Large intestine (tissue), 3 donors: ENCODE measurements around the gene FAM72C. TPM values are rescaled to one million over a fixed set of nuclear protein-coding genes. Genes with fewer than 3 reads are reported as not detected.
A peak's percentile ranks its signal among the peaks of the same experiment; 100 is the strongest.
"Not testable (repeated sequence)": the region's sequence is repeated elsewhere in the genome, so short reads cannot be mapped to it uniquely, and the experiment has no call there.

Source experiments
- DNase-seq, 2 donors: peaks; one replicate each; pipeline versions ENCODE4 v3.0.0 to v3.0.0-alpha.2; 2013
- H3K27ac ChIP-seq: one replicate; pipeline ENCODE4 v1.5.1; 2013; ENCODE audit warnings: low read length
- H3K27me3 ChIP-seq: 2 replicates; pipeline ENCODE4 v1.6.1; 2013; ENCODE audit warnings: low read length; ENCODE audit not compliant: control insufficient read depth, insufficient read depth
- H3K36me3 ChIP-seq: 2 replicates; pipeline ENCODE4 v1.6.1; 2013; ENCODE audit warnings: low read length; ENCODE audit not compliant: control insufficient read depth, insufficient read depth
- H3K4me1 ChIP-seq: one replicate; pipeline ENCODE4 v1.6.1; 2013; ENCODE audit warnings: low read length; ENCODE audit not compliant: control insufficient read depth, insufficient read depth
- H3K4me3 ChIP-seq: one replicate; pipeline ENCODE4 v1.5.1; 2013; ENCODE audit warnings: low read length
- H3K9me3 ChIP-seq: one replicate; pipeline ENCODE4 v1.6.1; 2013; ENCODE audit warnings: mild to moderate bottlenecking, low read depth, low read length, moderate library complexity; ENCODE audit not compliant: control insufficient read depth
- WGBS: methylation state at CpG from one replicate; pipeline ENCODE4 v1.1.5; 2013; ENCODE audit warnings: low lambda C conversion rate; ENCODE audit not compliant: insufficient coverage; 5-methylcytosine and 5-hydroxymethylcytosine counted together
- polyA plus RNA-seq: library from polyadenylated mRNA; unstranded; fragments of 120-200 nt; gene quantifications from one replicate; pipeline ENCODE4 v1.2.1, GENCODE V29; 2013

Gene FAM72C
- polyA plus RNA-seq, 1 donor, result 1.6 TPM

DNA sequence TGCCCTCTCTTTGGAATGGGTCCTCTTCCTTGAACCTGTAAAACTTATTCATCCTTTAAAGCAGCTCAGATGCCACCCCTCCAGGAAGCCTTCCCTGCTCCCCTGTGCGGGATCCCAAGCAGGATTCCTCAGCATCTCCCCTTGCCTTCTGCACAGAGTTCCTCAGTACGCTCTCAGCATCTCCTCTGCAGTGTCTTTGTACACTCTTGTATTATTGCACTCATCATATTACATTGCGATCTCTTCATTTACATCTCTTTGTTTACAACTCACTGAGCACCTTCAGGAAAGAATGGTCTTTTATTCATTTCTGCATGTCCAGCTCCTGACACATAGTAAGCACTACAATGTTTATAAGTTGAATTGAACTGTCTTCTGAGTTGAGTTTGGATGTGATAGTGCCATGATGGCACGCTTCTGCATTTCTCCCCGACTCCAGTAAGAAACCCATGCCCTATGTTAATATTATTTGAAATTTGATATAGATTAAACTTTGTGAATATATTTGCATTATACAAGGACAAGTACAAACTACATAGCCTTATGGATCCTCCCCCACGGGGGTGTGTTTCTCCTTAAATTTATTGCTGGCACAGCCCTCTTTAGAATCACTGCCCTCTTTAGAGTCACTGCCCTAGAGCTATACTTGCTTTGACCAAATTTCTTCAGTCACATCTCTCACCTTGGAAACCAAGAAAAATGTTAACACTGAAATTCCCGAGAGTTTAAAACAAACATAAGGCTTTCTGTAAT, 13.1 kb upstream of the FAM72C start:
- not testable (repeated sequence) for H3K4me1 ChIP-seq, H3K36me3 ChIP-seq, H3K27ac ChIP-seq, H3K4me3 ChIP-seq, H3K9me3 ChIP-seq, H3K27me3 ChIP-seq, DNase-seq
- no CpG with 5 or more reads among the region's 7 CpGs for WGBS

DNA sequence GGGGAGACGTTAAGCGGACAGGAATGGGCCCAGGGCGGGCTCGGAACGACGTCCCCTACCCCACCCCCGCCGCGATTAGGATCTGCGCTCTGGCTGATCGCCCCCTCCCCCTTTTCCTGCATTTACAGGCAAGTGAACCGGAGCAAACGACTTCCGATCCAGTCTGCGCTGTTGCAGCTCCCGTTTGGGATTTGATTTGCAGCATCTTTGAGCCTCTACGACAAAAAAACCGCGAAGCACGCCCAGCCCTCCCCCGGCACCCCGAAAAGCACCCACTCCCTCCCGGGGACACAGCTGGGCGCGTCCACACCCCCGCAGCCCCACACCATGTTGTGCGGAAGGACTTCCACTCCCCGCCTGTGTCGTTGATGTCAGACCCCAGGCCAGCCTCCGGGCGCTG, 2.6 kb upstream of the FAM72C start:
- not testable (repeated sequence) for H3K27me3 ChIP-seq, H3K36me3 ChIP-seq, H3K9me3 ChIP-seq, H3K4me1 ChIP-seq, H3K27ac ChIP-seq
- peak in 1 of 2 donors; percentile 33 for DNase-seq
- WGBS, result no CpG with 5 or more reads among the region's 31 CpGs
- peak overlapping the region; percentile 16 for H3K4me3 ChIP-seq

DNA sequence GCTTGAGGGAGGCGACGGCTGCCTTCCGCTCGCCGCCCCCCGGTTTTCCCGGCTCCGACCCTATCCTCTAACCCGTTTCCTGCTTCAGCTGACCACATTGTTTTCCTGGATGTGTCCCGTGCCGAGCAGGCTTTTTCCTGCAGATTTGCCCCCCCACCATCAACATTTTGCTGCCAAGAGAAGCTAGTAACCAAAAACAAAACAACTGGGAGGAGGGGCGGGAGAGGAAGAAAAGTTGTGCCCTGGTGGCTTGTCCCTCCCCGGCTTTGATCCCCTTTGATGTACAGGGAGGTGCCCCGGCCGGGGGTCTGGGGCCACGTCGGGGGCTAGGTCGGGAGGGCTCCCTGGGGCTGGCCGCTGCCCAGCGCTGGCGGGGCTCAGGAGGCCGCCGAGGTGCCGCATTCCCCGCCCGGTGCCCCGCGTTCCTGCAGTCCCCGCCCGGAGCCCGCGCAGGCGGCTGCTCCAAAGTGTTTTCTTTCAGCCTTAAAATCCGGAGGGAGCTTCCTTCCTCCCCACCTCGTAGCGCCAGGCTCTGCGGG, 2.2 kb upstream of the FAM72C start:
- not testable (repeated sequence) for DNase-seq, H3K27ac ChIP-seq, H3K36me3 ChIP-seq, H3K4me1 ChIP-seq, H3K9me3 ChIP-seq, H3K27me3 ChIP-seq, H3K4me3 ChIP-seq
- no CpG with 5 or more reads among the region's 37 CpGs for WGBS

DNA sequence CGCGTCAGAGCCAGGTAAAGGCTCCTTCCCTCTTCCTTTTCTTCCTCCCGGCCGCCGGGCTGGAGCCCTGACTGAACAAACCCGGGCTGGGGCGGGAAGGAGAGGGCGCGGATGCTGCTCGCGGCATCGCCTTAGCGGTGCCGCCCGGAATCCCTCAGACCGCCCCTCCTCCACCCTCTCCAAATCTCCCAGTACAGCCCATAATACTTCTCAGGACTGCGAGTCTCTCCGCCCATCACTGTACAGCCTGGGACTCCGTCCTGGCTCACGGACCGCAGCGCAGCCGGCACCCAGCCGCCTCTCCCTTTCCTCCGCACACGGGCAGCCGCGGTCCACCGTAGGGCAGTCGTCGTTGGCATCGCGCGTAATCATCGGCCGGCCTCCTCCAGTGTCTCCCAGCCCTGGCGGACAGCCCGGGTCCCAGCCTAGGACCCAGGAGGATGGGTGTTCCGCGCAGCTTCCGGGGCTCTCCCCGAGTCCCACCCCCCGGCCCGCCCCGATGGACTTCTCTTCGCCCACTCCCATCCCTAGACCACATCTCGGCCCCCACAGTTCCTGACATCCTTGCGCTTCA, 1.1 kb upstream of the FAM72C start:
- H3K9me3 ChIP-seq, H3K4me3 ChIP-seq, H3K36me3 ChIP-seq, H3K4me1 ChIP-seq, H3K27me3 ChIP-seq, DNase-seq, H3K27ac ChIP-seq: not testable (repeated sequence)
- no CpG with 5 or more reads among the region's 48 CpGs for WGBS

DNA sequence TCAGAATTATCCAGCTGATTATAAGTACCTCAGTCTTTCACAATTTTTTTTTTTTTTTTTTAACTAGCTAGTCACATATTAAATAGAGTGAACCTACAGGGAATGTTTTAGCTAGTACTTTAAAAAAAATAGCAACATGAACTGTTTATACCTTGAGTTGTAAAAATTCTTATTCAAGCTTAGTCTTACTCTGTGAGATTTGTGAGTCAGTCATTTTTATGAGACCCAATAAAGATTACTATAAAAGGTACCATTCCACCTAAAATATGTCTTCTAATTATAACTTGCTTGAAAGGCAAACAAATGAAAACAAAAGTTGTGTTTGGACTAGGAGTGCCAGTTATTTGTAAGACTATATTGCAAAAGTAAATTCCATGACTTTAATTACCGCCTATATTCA, 5.9 kb downstream of the FAM72C start:
- H3K9me3 ChIP-seq, DNase-seq, H3K27me3 ChIP-seq, H3K4me3 ChIP-seq, H3K4me1 ChIP-seq, H3K36me3 ChIP-seq, H3K27ac ChIP-seq: not testable (repeated sequence)
- no CpG with 5 or more reads among the region's 1 CpG for WGBS

DNA sequence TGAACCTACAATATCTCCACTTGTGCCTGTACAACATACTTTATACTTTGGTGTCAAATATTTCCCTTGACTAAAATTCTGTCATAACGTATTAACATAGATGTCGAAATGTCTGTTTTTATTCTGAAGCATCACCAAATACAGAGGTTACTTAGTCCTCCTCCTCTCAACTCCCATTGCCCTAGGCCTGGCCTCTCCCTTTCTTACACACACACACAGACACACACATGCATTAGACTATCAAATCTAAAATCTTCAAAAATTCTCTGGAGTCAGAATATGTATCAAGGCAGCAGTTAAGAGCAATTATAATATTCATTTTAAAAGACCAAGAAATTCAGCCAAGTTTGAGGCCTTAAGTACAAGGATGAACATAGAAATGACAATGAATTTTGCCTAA, 7.5 kb downstream of the FAM72C start:
- WGBS, result no CpG with 5 or more reads among the region's 2 CpGs
- not testable (repeated sequence) for DNase-seq, H3K4me1 ChIP-seq, H3K27ac ChIP-seq, H3K27me3 ChIP-seq, H3K4me3 ChIP-seq, H3K9me3 ChIP-seq, H3K36me3 ChIP-seq

DNA sequence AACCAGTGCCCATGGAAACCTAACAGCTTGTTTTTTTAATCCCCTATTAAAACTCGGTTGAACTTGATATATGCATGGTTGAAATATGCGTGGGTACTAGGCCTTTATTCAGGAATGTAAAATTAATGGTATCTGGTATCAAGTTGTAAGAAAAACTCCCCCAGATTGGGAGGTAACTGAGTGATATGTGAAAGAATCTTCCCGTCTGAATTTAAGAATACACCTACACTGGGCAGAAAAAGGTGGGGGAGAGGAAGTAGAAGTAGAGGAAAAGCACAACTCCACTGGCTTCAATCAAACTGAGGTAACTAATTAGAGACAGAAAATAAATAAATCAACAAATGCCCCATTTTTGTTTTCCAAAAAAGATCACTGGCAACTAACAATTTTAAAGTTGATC, 15.9 kb downstream of the FAM72C start:
- not testable (repeated sequence) for H3K4me3 ChIP-seq, H3K27ac ChIP-seq, H3K36me3 ChIP-seq, H3K27me3 ChIP-seq, H3K4me1 ChIP-seq, H3K9me3 ChIP-seq, DNase-seq
- no CpG with 5 or more reads among the region's 3 CpGs for WGBS

DNA sequence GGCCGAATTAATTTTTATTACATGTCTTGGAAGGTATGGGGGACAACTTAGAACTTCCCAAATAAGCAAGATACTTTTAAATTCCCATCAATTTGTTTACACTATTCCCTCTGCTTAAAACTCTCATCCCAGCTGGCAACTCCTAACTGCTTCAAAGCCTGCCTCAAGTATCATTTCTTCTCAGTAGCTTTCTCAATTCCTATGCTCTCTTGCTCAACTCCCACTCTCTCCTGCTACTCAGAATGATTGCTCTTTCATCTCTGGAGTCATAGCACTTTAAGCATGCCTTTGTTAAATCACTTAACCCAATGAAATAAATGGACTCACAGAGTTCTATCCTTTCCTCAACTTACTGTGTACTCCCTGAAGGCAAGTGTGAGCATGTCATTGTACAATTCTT, 18.9 kb downstream of the FAM72C start:
- not testable (repeated sequence) for H3K4me3 ChIP-seq, H3K27ac ChIP-seq, H3K27me3 ChIP-seq, H3K36me3 ChIP-seq, H3K9me3 ChIP-seq, H3K4me1 ChIP-seq, DNase-seq
- WGBS, result no CpG with 5 or more reads among the region's 1 CpG

DNA sequence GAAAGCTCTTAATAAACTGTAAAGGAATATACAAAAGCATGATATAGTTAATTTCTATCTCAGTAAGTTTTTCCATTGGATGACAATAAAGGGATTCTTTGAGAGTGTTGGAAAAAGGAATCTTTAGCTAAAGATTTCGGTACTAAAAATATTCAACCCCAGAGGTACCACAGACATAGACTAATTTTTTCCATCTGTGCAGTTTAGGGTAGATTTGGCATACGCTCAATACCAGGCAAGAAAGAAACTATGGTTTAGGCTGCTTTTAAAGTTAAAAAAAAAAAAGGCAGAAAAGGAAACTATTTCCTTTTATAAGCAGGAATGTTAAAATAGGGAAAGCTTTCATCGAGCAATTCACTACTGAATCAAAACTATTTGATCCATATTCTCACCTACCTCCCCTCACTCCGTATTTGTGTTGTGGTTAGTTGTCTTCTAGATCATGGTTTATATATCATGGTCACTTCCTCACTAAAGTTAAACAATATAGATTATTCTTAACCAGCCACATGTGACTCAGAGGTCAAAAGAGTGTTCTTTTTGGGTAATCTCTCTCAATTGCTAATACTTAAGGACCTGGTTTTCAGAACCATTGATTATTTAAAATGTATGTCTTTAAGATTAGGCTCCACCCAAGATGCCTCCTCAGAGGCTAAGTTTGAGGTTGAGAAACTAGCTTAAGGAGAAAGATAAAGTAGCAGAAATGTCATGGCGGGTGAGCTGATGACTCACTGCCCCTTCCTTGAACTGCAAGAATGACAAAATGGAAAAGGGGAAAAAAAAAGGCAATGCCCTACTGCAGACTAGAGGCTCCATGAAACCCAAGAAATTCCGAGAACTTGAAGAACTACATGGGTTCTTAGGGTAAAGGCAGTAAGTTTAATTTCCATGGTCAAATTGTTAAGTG, 20.0 kb downstream of the FAM72C start:
- not testable (repeated sequence) for H3K9me3 ChIP-seq, H3K27ac ChIP-seq, H3K4me1 ChIP-seq, H3K36me3 ChIP-seq, H3K27me3 ChIP-seq, H3K4me3 ChIP-seq, DNase-seq
- no CpG with 5 or more reads among the region's 6 CpGs for WGBS

DNA sequence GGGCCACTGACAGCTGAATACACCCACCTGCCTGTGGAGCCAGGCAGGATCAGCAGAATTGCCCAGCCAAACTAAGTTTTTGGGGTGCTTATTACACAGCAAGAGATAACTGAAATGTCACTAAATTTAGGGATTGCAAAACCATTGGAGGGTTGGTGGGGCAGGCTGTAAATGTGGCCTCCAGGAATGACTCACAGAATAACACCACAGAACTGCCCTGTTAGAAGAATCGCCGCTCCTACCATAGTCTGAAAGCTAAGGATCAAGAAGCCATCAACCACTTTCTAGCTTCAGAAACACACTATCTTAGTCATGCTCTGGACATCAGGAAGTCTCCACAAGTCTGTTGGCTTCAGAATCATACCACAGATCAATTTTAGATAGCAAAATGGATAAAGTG, 24.0 kb downstream of the FAM72C start:
- not testable (repeated sequence) for H3K4me3 ChIP-seq, H3K4me1 ChIP-seq, H3K9me3 ChIP-seq, H3K27ac ChIP-seq, DNase-seq, H3K36me3 ChIP-seq, H3K27me3 ChIP-seq
- no CpG with 5 or more reads among the region's 2 CpGs for WGBS
